Mesothelial cell of epicardium (in vitro differentiated cells): ENCODE data around the gene MTHFSD. TPM values are rescaled to one million over a fixed set of nuclear protein-coding genes. Genes with fewer than 3 reads are reported as not detected.
A peak's percentile ranks its signal among the peaks of the same experiment; 100 is the strongest.

ENCODE experiments used
- DNase-seq, 2 experiments: peaks; one replicate each; pipeline ENCODE4 v3.0.0; 2021; ENCODE audit warnings: low spot score in 2 of 2; ENCODE audit not compliant: unreplicated experiment in 2 of 2
- H3K27ac Mint-ChIP-seq: 2 replicates; pipeline ENCODE4 v1.8.0; 2021; ENCODE audit warnings: mixed read lengths
- H3K27me3 Mint-ChIP-seq: 2 replicates; pipeline ENCODE4 v1.8.0; 2021; ENCODE audit warnings: low read depth, mixed read lengths
- H3K36me3 Mint-ChIP-seq: 2 replicates; pipeline ENCODE4 v1.8.0; 2021; ENCODE audit warnings: mixed read lengths
- H3K4me1 Mint-ChIP-seq: 2 replicates; pipeline ENCODE4 v1.8.0; 2021; ENCODE audit warnings: mixed read lengths
- H3K4me3 Mint-ChIP-seq: 2 replicates; pipeline ENCODE4 v1.8.0; 2021; ENCODE audit warnings: mild to moderate bottlenecking, moderate library complexity, mixed read lengths
- H3K9me3 Mint-ChIP-seq: 2 replicates; pipeline ENCODE4 v1.8.0; 2021; ENCODE audit warnings: mixed read lengths
- CTCF ChIP-seq: fragments of 200-600 bp; sonication (generic); IDR thresholded peaks from one replicate; pipeline ENCODE4 v1.5.0; 2021; ENCODE audit warnings: antibody characterized with exemption; ENCODE audit not compliant: unreplicated experiment
- total RNA-seq: library from RNA; stranded (reverse); gene quantifications from 3 replicates; pipeline ENCODE4 v1.2.1, GENCODE V29; 2021

The MTHFSD gene
- total RNA-seq, 1 donor from 2014 or later: 27.4 TPM

GRCh38 chr16:86496929-86497461 lies 58.0 kb downstream of the MTHFSD start:
- Mint-ChIP-seq H3K9me3 (no peaks in the 10 kb centered on the region), H3K36me3 (no peaks in the 10 kb centered on the region), H3K27me3 (peaks cover 97% of the 10 kb centered on the region), H3K4me3 (peak overlapping the region; percentile 17), H3K27ac (no peak overlapping the region), H3K4me1 (peaks cover 11% of the 10 kb centered on the region)
- DNase-seq: no peak
- no peak for TF ChIP-seq CTCF

DNA sequence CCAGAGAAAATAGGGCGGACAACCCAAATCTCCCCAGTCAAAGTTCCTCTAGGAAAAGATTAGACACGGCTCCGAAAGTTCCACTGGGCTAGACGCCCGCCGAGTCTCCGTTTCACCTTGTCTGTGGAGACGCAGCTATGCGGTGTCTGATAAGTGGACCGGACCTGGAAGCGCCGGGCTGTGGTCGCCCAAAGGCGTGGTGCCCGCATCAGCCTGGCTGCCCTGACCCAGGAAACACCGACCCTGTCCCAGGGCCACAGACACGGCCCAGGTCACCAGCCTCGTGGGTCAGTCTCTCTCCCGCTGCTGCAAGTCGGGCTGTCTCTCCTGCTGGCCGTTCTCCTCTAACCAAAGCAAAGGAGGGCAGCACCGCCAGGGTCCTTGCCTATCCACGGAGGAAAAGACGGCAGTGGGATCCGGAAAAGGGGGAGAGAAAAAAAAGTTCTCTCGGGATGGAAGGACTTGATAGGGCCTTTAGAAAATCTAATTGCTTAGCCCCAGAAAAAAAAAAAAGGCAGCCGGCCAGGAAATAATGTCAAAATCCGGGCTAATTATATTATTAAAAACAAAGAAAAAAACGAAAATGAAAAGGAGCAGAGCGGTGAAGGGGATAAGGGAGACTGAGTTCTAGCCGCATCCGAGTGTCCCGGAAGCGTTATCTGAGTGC lies 58.6 kb downstream of the MTHFSD start:
- Mint-ChIP-seq H3K4me1 (peaks cover 11% of the 10 kb centered on the region), H3K27me3 (peaks cover 97% of the 10 kb centered on the region)

DNA sequence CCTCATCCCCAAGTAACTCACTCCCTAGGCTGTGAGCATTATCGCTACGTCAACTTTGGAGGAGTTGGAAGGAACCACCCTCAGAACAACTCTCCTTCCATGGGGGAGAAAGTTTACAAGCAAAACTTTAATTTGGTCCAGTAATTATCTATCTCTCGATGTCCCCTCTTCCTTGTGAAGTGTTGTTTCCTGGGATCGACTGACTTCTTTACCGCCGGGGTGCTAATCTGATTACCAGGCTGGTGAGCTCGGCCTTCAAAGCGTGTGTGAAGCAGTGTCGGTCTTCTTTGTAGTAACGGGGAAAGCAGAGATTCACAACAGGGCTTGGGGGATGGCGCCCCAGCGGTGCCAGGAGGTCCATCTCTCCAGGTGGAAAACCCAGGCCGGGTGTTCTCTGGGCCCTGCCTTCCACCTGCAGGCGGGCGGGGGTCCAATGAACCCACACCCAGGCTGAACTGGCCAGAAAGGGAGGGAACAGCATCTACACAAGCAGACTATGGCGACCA lies 59.2 kb downstream of the MTHFSD start:
- Mint-ChIP-seq H3K4me3 (no peak overlapping the region), H3K36me3 (no peaks in the 10 kb centered on the region)

More for the DNA sequence above, 58.6 kb downstream of the MTHFSD start:
- peak overlapping the region; percentile 17 for H3K4me3 Mint-ChIP-seq
- no peaks in the 10 kb centered on the region for H3K9me3 Mint-ChIP-seq
- H3K36me3 Mint-ChIP-seq: no peaks in the 10 kb centered on the region
- DNase-seq: no peak
- no peak for TF ChIP-seq CTCF
- H3K27ac Mint-ChIP-seq: no peak overlapping the region

DNA sequence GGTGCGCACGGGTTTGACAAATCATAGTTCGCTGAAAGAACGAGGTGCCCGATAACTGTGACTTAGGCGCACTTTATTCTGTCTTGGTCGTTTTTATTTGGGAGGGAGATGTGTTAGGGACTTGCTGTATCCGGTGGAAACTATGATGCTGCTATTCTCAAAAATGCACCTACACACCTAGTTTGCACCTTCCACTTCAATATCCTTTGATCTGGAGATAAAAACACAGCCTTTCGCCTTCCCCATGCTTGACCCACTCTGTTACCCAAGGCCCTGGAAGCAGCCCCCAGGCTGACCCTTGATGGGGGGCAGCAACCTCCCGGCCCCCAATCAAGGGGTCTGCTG lies 59.7 kb downstream of the MTHFSD start:
- Mint-ChIP-seq H3K27ac (no peak overlapping the region), H3K36me3 (no peaks in the 10 kb centered on the region), H3K4me1 (peaks cover 11% of the 10 kb centered on the region), H3K4me3 (no peak overlapping the region), H3K9me3 (no peaks in the 10 kb centered on the region), H3K27me3 (peaks cover 97% of the 10 kb centered on the region)
- DNase-seq: no peak
- TF ChIP-seq CTCF: no peak

More for the DNA sequence above, 59.2 kb downstream of the MTHFSD start:
- TF ChIP-seq CTCF: no peak
- no peak for DNase-seq
- peaks cover 11% of the 10 kb centered on the region for H3K4me1 Mint-ChIP-seq
- no peaks in the 10 kb centered on the region for H3K9me3 Mint-ChIP-seq
- no peak overlapping the region for H3K27ac Mint-ChIP-seq
- peaks cover 97% of the 10 kb centered on the region for H3K27me3 Mint-ChIP-seq

DNA sequence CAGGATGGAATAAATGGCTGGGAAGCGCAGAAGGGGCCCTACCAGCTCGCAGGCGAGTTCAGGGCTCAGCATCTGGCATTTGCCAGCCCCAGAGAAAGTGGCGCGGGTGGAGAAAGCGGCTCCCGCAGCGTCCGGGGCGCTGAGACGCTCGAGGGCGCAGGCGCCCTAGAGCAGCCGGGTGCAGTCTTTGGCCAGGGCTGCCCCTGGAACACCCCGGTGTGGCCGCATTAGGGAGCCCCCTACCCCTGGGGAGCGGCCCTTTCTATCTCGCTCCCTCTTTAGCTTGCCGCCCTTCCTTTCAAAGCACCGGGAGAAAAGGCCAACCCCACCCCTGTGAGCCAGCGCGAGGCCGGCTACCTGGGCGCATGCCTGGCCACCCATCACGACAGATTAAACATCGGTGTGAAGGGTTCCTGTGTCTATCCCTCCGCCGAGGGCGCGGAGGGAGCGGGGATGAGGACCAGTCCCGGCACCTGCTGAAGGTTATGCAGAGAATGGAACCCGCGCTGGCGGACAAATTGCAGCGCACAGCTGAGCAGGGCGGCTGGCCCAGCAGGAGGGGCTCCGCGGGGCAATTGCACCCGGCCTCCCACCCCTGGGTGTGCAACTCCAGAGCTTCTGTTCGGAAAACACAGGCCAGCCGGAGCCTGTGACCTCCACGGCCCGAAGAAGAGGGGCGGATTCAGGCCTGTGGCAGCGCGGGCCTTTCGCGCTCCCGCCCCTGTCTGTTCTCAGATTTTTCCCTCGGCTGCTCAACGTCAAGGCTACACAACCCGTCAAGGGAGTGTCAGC lies 60.3 kb downstream of the MTHFSD start:
- no peak for DNase-seq
- peaks cover 97% of the 10 kb centered on the region for H3K27me3 Mint-ChIP-seq
- H3K4me1 Mint-ChIP-seq: peaks cover 11% of the 10 kb centered on the region

More for the DNA sequence above, 60.3 kb downstream of the MTHFSD start:
- TF ChIP-seq CTCF: no peak
- Mint-ChIP-seq H3K4me3 (no peak overlapping the region), H3K9me3 (no peaks in the 10 kb centered on the region), H3K36me3 (no peaks in the 10 kb centered on the region), H3K27ac (no peak overlapping the region)
